GM19193 (cell line): Measurements from ENCODE around the gene TADA2A.

ENCODE experiments used
- POLR2A ChIP-seq: IDR thresholded peaks from 4 replicates; pipeline ENCODE4 v1.6.1; 2011; ENCODE audit not compliant: insufficient read depth, insufficient read length; ENCODE audit errors: extremely low read depth

The TADA2A gene

GRCh38 chr17:37432671-37433070, 26.0 kb downstream of the TADA2A start:
- TF ChIP-seq POLR2A: no peak

DNA sequence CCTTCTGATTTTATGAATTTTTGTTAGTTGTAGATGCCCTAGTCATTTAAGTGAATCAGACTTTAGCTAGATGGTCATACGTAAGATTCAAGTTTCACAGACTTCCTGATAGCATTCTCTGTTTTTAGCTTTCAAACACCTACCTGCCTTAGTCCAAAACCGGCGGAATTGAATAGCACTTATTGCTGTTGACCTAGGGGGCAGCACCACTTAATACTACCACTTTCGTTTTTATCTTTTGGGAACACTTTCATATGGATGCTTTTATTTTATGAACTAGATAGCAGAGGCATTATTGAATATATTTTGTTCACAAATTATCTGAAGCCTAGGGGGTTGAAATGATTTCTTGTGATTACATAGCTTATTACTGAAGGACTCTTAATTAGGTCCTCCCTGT, 31.5 kb downstream of the TADA2A start:
- TF ChIP-seq POLR2A: no peak

- TF ChIP-seq POLR2A: no peak
Observed at GRCh38 chr17:37440424-37440823, 33.7 kb downstream of the TADA2A start.

GRCh38 chr17:37446027-37446426, 39.3 kb downstream of the TADA2A start:
- TF ChIP-seq POLR2A: no peak

DNA sequence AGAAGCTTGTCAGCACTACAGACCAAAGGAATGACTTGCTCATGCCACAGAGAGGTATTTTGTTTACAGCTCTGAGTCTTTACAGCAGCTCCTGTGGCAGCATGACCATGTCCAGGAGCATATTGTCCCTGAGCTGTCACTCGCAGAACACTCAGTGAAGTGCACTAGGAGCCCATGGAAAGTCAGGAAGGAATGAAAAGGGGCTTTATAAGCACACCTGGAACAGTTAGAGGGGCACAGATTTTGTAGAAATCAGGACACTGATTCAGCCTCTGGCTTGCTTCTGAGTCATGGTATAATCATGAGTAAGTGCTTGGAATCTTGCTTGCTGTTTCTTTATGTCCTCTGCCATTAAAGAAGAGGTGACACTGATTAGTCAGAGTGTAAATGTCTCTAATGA, 41.0 kb downstream of the TADA2A start:
- no peak for TF ChIP-seq POLR2A

DNA sequence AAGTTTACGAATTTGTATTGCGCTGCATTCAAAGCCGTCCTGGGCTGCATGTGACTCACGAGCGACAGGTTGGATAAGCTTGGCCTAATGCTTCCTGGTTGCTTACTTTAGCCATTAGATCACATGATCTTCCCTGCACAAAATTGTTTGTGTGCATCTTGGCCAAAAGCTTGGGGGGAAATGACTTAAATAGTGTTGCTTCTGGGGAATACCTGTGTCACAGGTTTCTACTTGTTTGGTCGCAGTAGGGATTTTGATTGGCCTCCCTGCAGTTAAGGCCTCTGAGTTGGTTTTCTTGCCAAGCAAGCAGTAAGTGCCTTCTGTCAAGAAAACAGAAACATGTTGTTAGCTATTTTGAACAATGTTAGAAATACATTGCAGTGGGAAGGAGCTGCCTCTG, 43.4 kb downstream of the TADA2A start:
- TF ChIP-seq POLR2A: no peak

DNA sequence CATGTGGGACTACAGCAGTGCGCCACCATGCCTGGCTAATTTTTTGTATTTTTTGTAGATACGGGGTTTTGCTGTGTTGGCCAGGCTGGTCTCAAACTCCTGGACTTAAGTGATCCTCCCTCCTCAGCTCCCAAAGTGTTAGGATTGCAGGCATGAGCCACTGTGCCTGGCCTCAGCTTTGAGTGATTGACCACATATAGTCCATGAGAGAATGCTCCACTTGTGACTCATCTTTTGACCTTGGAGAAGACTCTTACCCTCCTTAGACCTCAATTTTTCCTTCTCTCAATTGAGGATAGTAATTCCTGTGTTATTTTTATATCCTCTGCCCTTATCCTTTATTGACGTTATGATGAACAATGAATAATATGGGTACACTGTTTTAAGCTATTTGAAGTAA, 52.1 kb downstream of the TADA2A start:
- no peak for TF ChIP-seq POLR2A

GRCh38 chr17:37461668-37462067, 55.0 kb downstream of the TADA2A start:
- TF ChIP-seq POLR2A: no peak

- TF ChIP-seq POLR2A: no peak
Observed at GRCh38 chr17:37462492-37462891, 55.8 kb downstream of the TADA2A start.

DNA sequence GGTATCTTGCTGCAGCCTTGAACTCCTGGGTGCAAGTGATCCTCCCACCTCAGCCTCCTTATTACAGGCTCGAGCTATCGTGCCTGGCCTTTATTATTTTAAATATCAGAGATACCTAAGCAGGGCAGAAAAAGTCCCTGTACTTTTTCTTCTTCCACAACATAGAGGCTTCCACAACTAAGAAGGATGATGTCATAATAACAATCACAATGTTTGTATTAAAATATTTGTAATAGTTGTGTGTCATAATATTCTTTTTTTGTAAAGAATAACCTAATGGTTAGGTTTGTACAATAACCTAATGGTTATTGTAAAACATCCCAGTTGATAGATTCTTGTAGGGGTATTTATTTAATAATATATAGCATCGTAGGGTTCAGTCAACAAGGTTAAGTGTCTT, 56.4 kb downstream of the TADA2A start:
- no peak for TF ChIP-seq POLR2A

DNA sequence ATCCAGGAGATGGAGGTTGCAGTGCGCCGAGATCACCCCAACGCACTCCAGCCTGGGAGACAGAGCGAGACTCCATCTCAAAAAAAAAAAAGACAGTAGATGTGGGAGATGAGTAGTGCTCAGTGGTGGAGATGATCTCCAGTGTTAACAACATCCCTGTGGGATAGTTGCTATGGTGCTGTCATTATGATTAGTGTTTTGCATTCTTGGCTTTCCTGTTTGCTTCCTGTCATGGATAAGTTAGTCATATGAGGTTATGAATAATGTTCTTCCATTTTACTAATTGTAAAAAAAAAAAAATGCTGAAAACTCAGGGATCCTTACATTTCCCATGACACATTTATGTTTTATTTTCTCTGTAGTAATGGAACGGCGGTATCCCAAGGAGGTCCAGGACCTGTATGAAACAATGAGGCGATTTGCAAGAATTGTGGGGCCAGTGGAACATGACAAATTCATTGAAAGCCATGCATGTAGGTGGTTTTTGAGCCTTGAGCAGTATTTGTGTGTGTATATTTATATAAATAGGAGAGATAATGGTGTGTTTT, 58.5 kb downstream of the TADA2A start:
- TF ChIP-seq POLR2A: no peak

DNA sequence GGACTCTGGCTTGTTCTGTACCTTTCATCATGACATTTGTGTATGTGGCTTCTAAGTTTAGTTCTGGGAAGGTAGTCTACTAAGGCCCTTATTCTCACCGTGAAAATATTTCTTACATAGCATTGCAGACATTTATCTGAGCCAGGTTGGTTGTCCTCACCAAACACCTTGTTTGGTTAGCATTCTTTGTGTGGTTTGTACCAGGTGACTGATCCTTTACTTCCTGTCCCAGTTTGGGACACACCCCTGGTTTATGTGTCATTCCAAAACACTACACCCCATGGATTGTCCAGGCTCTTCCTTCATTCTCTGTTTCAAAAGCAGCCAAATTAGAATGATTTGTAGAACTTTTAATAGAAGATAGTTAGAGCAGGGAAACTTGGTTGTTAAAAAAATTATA, 59.8 kb downstream of the TADA2A start:
- TF ChIP-seq POLR2A: no peak

DNA sequence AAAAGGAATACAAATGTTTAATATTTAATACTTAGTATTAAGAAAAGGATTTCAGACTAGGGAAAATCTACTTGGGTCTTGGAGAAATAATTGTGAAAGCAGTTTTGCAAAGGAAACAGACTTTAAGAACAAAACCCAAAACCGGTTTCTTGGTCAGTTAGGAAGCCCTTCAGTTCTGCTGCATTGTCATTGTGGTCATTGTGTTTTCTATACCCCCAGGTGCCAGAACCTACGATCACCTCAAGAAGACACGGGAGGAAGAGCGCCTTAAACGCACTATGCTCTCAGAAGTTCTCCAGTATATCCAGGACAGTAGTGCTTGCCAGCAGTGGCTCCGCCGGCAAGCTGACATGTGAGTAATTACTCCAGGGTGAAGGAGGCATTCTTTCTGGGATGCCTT, 63.5 kb downstream of the TADA2A start:
- TF ChIP-seq POLR2A: no peak

- TF ChIP-seq POLR2A: no peak
Observed at GRCh38 chr17:37475731-37476420, 69.2 kb downstream of the TADA2A start.

GRCh38 chr17:37476431-37477120, 69.9 kb downstream of the TADA2A start:
- no peak for TF ChIP-seq POLR2A

DNA sequence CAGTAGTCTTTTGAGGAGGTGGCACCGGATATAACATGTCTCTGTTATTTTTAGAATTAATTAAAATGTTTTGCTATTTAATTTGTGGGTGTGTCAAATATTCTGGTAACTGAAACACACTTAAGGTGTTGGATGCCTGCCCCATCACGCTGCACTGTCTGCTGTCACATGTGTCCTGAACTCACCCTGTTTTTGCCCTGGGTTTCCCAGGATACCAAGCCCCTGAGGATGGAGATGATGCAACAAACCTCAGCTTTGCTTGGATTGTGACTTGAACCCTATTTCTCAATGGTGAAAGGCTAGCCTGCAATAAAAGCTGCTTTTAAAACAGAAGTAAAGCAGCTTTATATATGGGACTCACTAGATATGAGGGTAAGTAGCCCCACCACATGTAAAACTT, 71.5 kb downstream of the TADA2A start:
- TF ChIP-seq POLR2A: no peak
